Upper lobe of left lung (tissue), 6 donors: Measurements from ENCODE around the gene SIGLECL1. TPM values are rescaled to one million over a fixed set of nuclear protein-coding genes. Genes with fewer than 3 reads are reported as not detected.

Experiments
- ATAC-seq, 2 donors: fragments of 200-7000 bp; cut with Tn5 transposase; one replicate each; pipeline ENCODE4 v1.9.1; 2022; ENCODE audit warnings: mild to moderate bottlenecking in 2 of 2, moderate library complexity in 2 of 2; ENCODE audit not compliant: low FRiP score in 2 of 2
- DNase-seq, 2 donors: peaks; one replicate each; pipeline ENCODE4 v3.0.0-alpha.2; 2019 to 2020
- H3K27ac ChIP-seq, 4 donors: fragments of 200-600 bp; sonication (generic); one replicate each; pipeline ENCODE4 v1.5.1; 2016 to 2019
- H3K27me3 ChIP-seq, 4 donors: fragments of 200-600 bp; sonication (generic); one replicate each; pipeline ENCODE4 v1.5.1; 2017 to 2019
- H3K36me3 ChIP-seq, 4 donors: fragments of 200-600 bp; sonication (generic); one replicate each; pipeline ENCODE4 v1.5.1; 2016 to 2019
- H3K4me1 ChIP-seq, 4 donors: fragments of 200-600 bp; sonication (generic); one replicate each; pipeline ENCODE4 v1.5.1; 2018 to 2019
- H3K4me3 ChIP-seq, 4 donors: fragments of 200-600 bp; sonication (generic); one replicate each; pipeline ENCODE4 v1.5.1; 2017 to 2019; ENCODE audit warnings: mild to moderate bottlenecking in 2 of 4, moderate library complexity in 1 of 4
- H3K9me3 ChIP-seq, 4 donors: fragments of 200-600 bp; sonication (generic); one replicate each; pipeline ENCODE4 v1.5.1; 2018 to 2019
- CTCF ChIP-seq, 6 experiments: fragments of 450-650 bp in 4 of 6; fragments of 200-600 bp in 2 of 6; sonication (generic) in 2 of 6; IDR thresholded peaks; one replicate each; pipeline ENCODE4 v1.5.1; 2016 to 2019; ENCODE audit warnings: antibody characterized with exemption in 6 of 6
- EP300 ChIP-seq, 4 donors: sonication (generic); formaldehyde crosslinking; IDR thresholded peaks; one replicate each; pipeline ENCODE4 v1.5.1; 2017; ENCODE audit warnings: antibody characterized with exemption in 4 of 4, control low read depth in 2 of 4
- POLR2A ChIP-seq, 4 donors: fragments of 450-650 bp; IDR thresholded peaks; one replicate each; pipeline ENCODE4 v1.5.1; 2016 to 2017; ENCODE audit warnings: antibody characterized with exemption in 4 of 4, mild to moderate bottlenecking in 2 of 4
- POLR2AphosphoS5 ChIP-seq, 2 donors: sonication (generic); formaldehyde crosslinking; IDR thresholded peaks; one replicate each; pipeline ENCODE4 v1.5.1; 2017; ENCODE audit warnings: antibody characterized with exemption in 2 of 2
- WGBS, 2 donors: methylation state at CpG; one replicate each; pipeline ENCODE4 v1.1.5; 2017 to 2018; 5-methylcytosine and 5-hydroxymethylcytosine counted together
- total RNA-seq, 6 donors: library from RNA; depleted of rRNA in 4 of 6; stranded (reverse); fragments of >200 nt in 4 of 6; gene quantifications; one replicate each; pipeline versions ENCODE4 v1.1.0 to v1.2.1, GENCODE V29; 2016 to 2021
- donor health status: DM: no; HTN: no; CAD: no; lungs with moderate emphysema.
- donor health status: DM: no; HTN: yes; CAD: no; lungs with severe emphysema.

The SIGLECL1 gene
- total RNA-seq, 6 donors from 2014 or later = not detected

- Histone ChIP-seq H3K4me3 (no peak overlapping the region), H3K4me1 (no peaks in the 10 kb centered on the region), H3K27ac (no peak overlapping the region), H3K27me3 (no peaks in the 10 kb centered on the region), H3K9me3 (no peaks in the 10 kb centered on the region), H3K36me3 (no peaks in the 10 kb centered on the region)
- DNase-seq (no peak), ATAC-seq (no peak)
- WGBS, 2 donors = 71 to 73% methylated on average over 9 of the region's 9 CpGs
- no peak for TF ChIP-seq POLR2AphosphoS5 (IDR thresholded peaks at IDR 0.05)
Observed at GRCh38 chr19:51252306-51253079, 1.6 kb downstream of the SIGLECL1 start.

GRCh38 chr19:51253088-51253806 lies 2.4 kb downstream of the SIGLECL1 start:
- no peak for ATAC-seq

GRCh38 chr19:51256155-51256625 lies 5.3 kb downstream of the SIGLECL1 start:
- ATAC-seq = no peak
- WGBS, 2 donors = 64 to 68% methylated on average over 2 of the region's 2 CpGs
- Histone ChIP-seq H3K27ac (no peak overlapping the region), H3K9me3 (no peaks in the 10 kb centered on the region), H3K4me1 (no peaks in the 10 kb centered on the region), H3K4me3 (no peak overlapping the region), H3K36me3 (no peaks in the 10 kb centered on the region), H3K27me3 (no peaks in the 10 kb centered on the region)
- DNase-seq = no peak
- TF ChIP-seq POLR2A (IDR thresholded peaks at IDR 0.05) (no peak), CTCF (IDR thresholded peaks at IDR 0.05) (no peak), EP300 (IDR thresholded peaks at IDR 0.05) (no peak), POLR2AphosphoS5 (IDR thresholded peaks at IDR 0.05) (no peak)

More at GRCh38 chr19:51253088-51253806, 2.4 kb downstream of the SIGLECL1 start:
- TF ChIP-seq POLR2AphosphoS5 (IDR thresholded peaks at IDR 0.05) = no peak
- TF ChIP-seq EP300 (IDR thresholded peaks at IDR 0.05) = no peak
- TF ChIP-seq CTCF (IDR thresholded peaks at IDR 0.05) = no peak
- no peaks in the 10 kb centered on the region for H3K9me3 ChIP-seq
- DNase-seq = no peak
- no peak overlapping the region for H3K4me3 ChIP-seq
- no peaks in the 10 kb centered on the region for H3K4me1 ChIP-seq
- H3K36me3 ChIP-seq = no peaks in the 10 kb centered on the region
- WGBS, 2 donors = 70 to 77% methylated on average over 1 of the region's 1 CpG
- H3K27me3 ChIP-seq = no peaks in the 10 kb centered on the region
- H3K27ac ChIP-seq = no peak overlapping the region

- no peaks in the 10 kb centered on the region for H3K9me3 ChIP-seq
- no peak for ATAC-seq
- H3K27ac ChIP-seq = no peak overlapping the region
- 68 to 75% methylated on average over 2 of the region's 2 CpGs for WGBS, 2 donors
- no peak for DNase-seq
- H3K36me3 ChIP-seq = no peaks in the 10 kb centered on the region
- TF ChIP-seq EP300 (IDR thresholded peaks at IDR 0.05) (no peak), POLR2AphosphoS5 (IDR thresholded peaks at IDR 0.05) (no peak), CTCF (IDR thresholded peaks at IDR 0.05) (no peak), POLR2A (IDR thresholded peaks at IDR 0.05) (no peak)
- H3K27me3 ChIP-seq = no peaks in the 10 kb centered on the region
- H3K4me1 ChIP-seq = no peaks in the 10 kb centered on the region
- H3K4me3 ChIP-seq = no peak overlapping the region
Observed at GRCh38 chr19:51257471-51257870, 6.6 kb downstream of the SIGLECL1 start.
